ENCODE data around the gene MT1G.

- TF ChIP-seq CTCF (IDR thresholded peaks at IDR 0.05) = no peak
- no peak for TF ChIP-seq POLR2A (IDR thresholded peaks at IDR 0.05)
Observed at GRCh38 chr16:56679818-56680217, 12.0 kb upstream of the MT1G start.
